ENCODE data around the gene MLYCD.

- TF ChIP-seq CTCF (IDR thresholded peaks at IDR 0.05; ENCODE audit: low read length) (no peak), EZH2phosphoT487 (IDR thresholded peaks at IDR 0.05; ENCODE audit: low read length) (no peak), EZH2 (optimal IDR thresholded peaks at IDR 0.05; ENCODE audit: low read depth, low read length) (no peak)
Measured at GRCh38 chr16:83899272-83899897, 470 bp downstream of the MLYCD start.

Measured in MM.1S (cell line).